CD4-positive, alpha-beta memory T cell (primary cell): ENCODE results near the gene F7. TPM values are rescaled to one million over a fixed set of nuclear protein-coding genes. Genes with fewer than 3 reads are reported as not detected.

Source experiments
- CTCF ChIA-PET: fragments of 350-600 bp; sonication (Branson Sonifier 250); formaldehyde crosslinking; loops from one replicate; lab custom pipeline; 2021; ENCODE audit warnings: inconsistent platforms; ENCODE audit not compliant: partially characterized antibody; lab: Charles Lee
- POLR2A ChIA-PET: fragments of 350-600 bp; sonication (Branson Sonifier 250); formaldehyde crosslinking; loops from one replicate; lab custom pipeline; 2021; ENCODE audit not compliant: partially characterized antibody; lab: Charles Lee
- DNase-seq, 5 donors: peaks; one replicate each; pipeline versions ENCODE4 v3.0.0 to v3.0.0-alpha.2; 2020 to 2022; ENCODE audit warnings: mixed read lengths in 1 of 5
- H3K27ac ChIP-seq: one replicate; pipeline ENCODE4 v1.7.0; 2013; ENCODE audit warnings: low read depth, low read length
- H3K27me3 ChIP-seq: 2 replicates; pipeline ENCODE4 v1.7.0; 2013; ENCODE audit warnings: mild to moderate bottlenecking, low read length, moderate library complexity; ENCODE audit not compliant: insufficient read depth
- H3K36me3 ChIP-seq: 2 replicates; pipeline ENCODE4 v1.7.0; 2013; ENCODE audit warnings: mild to moderate bottlenecking, low read length, moderate library complexity; ENCODE audit not compliant: insufficient read depth
- H3K4me1 ChIP-seq: 2 replicates; pipeline ENCODE4 v1.7.0; 2013; ENCODE audit warnings: mild to moderate bottlenecking, low read length, moderate library complexity; ENCODE audit not compliant: insufficient read depth
- H3K4me3 ChIP-seq, 2 donors: one replicate each; pipeline ENCODE4 v1.7.0; 2013; ENCODE audit warnings: low read length in 2 of 2, mild to moderate bottlenecking in 1 of 2
- H3K9me3 ChIP-seq, 2 donors: one replicate each; pipeline ENCODE4 v1.7.0; 2013; ENCODE audit warnings: low read length in 2 of 2, control low read depth in 1 of 2; ENCODE audit not compliant: control insufficient read depth in 1 of 2
- H3K27ac Mint-ChIP-seq, 7 donors: one replicate each; pipeline ENCODE4 v1.8.0; 2020 to 2021; ENCODE audit warnings: mixed read lengths in 7 of 7, mild to moderate bottlenecking in 6 of 7, inconsistent platforms in 3 of 7, moderate library complexity in 3 of 7
- H3K27me3 Mint-ChIP-seq, 2 donors: one replicate each; pipeline ENCODE4 v1.8.0; 2020 to 2021; ENCODE audit warnings: mixed read lengths in 2 of 2
- H3K36me3 Mint-ChIP-seq, 2 donors: one replicate each; pipeline ENCODE4 v1.8.0; 2020 to 2021; ENCODE audit warnings: mixed read lengths in 2 of 2, inconsistent platforms in 1 of 2, mild to moderate bottlenecking in 1 of 2
- H3K4me1 Mint-ChIP-seq, 4 donors: one replicate each; pipeline ENCODE4 v1.8.0; 2020 to 2021; ENCODE audit warnings: mixed read lengths in 4 of 4, mild to moderate bottlenecking in 1 of 4
- H3K4me3 Mint-ChIP-seq, 8 donors: one replicate each; pipeline ENCODE4 v1.8.0; 2020 to 2021; ENCODE audit warnings: mixed read lengths in 8 of 8, mild to moderate bottlenecking in 7 of 8, moderate library complexity in 6 of 8, inconsistent platforms in 3 of 8
- H3K9me3 Mint-ChIP-seq, 8 donors: one replicate each; pipeline ENCODE4 v1.8.0; 2020 to 2021; ENCODE audit warnings: mixed read lengths in 8 of 8, mild to moderate bottlenecking in 5 of 8, inconsistent platforms in 3 of 8, moderate library complexity in 1 of 8
- intact Hi-C: fragments of 100-400 bp; cut with micrococcal nuclease; formaldehyde crosslinking; loops from one replicate; pipeline ENCODE4 v1.15.1; 2023
- polyA plus RNA-seq, 2 donors: library from polyadenylated mRNA; unstranded; fragments of 300-500 nt; fragmentation: Illumina TruSeq; gene quantifications; one replicate each; pipeline ENCODE4 v1.2.3, GENCODE V29; 2021
- total RNA-seq, 2 experiments: library from RNA; stranded (reverse); gene quantifications; one replicate each; pipeline ENCODE4 v1.2.3, GENCODE V29; 2021

Gene F7
- total and polyA plus RNA-seq, 4 experiments from 2014 or later, result not detected

- Histone ChIP-seq H3K27ac (no peak overlapping the region), H3K4me1 (peaks cover 18% of the 10 kb centered on the region), H3K9me3 (no peaks in the 10 kb centered on the region), H3K4me3 (no peak overlapping the region), H3K36me3 (no peaks in the 10 kb centered on the region), H3K27me3 (no peaks in the 10 kb centered on the region)
- Mint-ChIP-seq H3K9me3 (peaks cover 0 to 17% (median 3%) of the 10 kb centered on the region in 8 donors), H3K27me3 (no peaks in the 10 kb centered on the region), H3K27ac (peak overlapping the region in 3 of 7 donors; percentile 0 to 49 (median 24)), H3K4me1 (peaks cover 11 to 42% (median 24%) of the 10 kb centered on the region in 4 donors), H3K4me3 (no peak overlapping the region), H3K36me3 (peaks cover 31 to 35% of the 10 kb centered on the region in 2 donors)
- no peak for DNase-seq
- ChIA-PET POLR2A (interaction anchor here (1.3 kb wide), 1 partner anchor 41 kb away, joined by 4 read pairs; the partner anchor contains the start of genes CUL4A and PCID2), CTCF (no interaction called here)
- intact Hi-C loops, result no loop called here
Measured at GRCh38 chr13:113168211-113168610, 62.6 kb downstream of the F7 start.

- ChIA-PET POLR2A (interaction anchor here (1.0 to 1.7 kb wide), 3 partner anchors 9 to 40 kb away, joined by 3 to 5 read pairs (median 4); partner anchors contain the start of genes CUL4A and PCID2), CTCF (no interaction called here)
- no peaks in the 10 kb centered on the region for H3K27me3 Mint-ChIP-seq
- no peak overlapping the region for H3K4me3 ChIP-seq
- no peak overlapping the region for H3K4me3 Mint-ChIP-seq
- DNase-seq, result no peak
- H3K4me1 ChIP-seq, result peaks cover 15% of the 10 kb centered on the region
- H3K9me3 ChIP-seq, result no peaks in the 10 kb centered on the region
- intact Hi-C loops, result loop anchor here (5.0 kb wide), 1 partner anchor 38 kb away; the partner anchor contains the start of genes CUL4A and PCID2
- H3K9me3 Mint-ChIP-seq, result peaks cover 0 to 13% (median 3%) of the 10 kb centered on the region in 8 donors
- peak overlapping the region in 4 of 7 donors; percentile 5 to 66 (median 24) for H3K27ac Mint-ChIP-seq
- peaks cover 34 to 36% of the 10 kb centered on the region in 2 donors for H3K36me3 Mint-ChIP-seq
- H3K27ac ChIP-seq, result no peak overlapping the region
- H3K36me3 ChIP-seq, result no peaks in the 10 kb centered on the region
- peaks cover 14 to 32% (median 15%) of the 10 kb centered on the region in 4 donors for H3K4me1 Mint-ChIP-seq
- no peaks in the 10 kb centered on the region for H3K27me3 ChIP-seq
Measured at GRCh38 chr13:113169277-113170272, 64.0 kb downstream of the F7 start.

Other genes starting within 250 kb of the F7 start
- 10 to 100 TPM; 17.5 to 18.9 TPM for gene MCF2L, start 136.6 kb upstream of the F7 start, total RNA-seq
- gene MCF2L, start 136.6 kb upstream of the F7 start, polyA plus RNA-seq, result 1 to 10 TPM in 1 of 2 donors, under 1 TPM in 1; 0.15 to 3.4 TPM
- not detected for gene F10, start 17.0 kb downstream of the F7 start, total RNA-seq
- gene F10, start 17.0 kb downstream of the F7 start, polyA plus RNA-seq, result not detected
- not detected for gene PROZ, start 52.9 kb downstream of the F7 start, total RNA-seq
- under 1 TPM in 1 of 2 donors, not detected in 1; 0.32 TPM for gene PROZ, start 52.9 kb downstream of the F7 start, polyA plus RNA-seq
- gene PCID2, start 102.9 kb downstream of the F7 start, total RNA-seq, result 10 to 100 TPM; 78.2 to 79.8 TPM
- 100 to 1,000 TPM in 1 of 2 donors, 10 to 100 TPM in 1; 84.8 to 100 TPM for gene PCID2, start 102.9 kb downstream of the F7 start, polyA plus RNA-seq
- gene CUL4A, start 103.8 kb downstream of the F7 start, total RNA-seq, result 10 to 100 TPM; 75.5 to 80.0 TPM
- gene CUL4A, start 103.8 kb downstream of the F7 start, polyA plus RNA-seq, result 10 to 100 TPM; 59.8 to 72.8 TPM
- 100 to 1,000 TPM; 119 to 126 TPM for gene LAMP1, start 191.4 kb downstream of the F7 start, total RNA-seq
- gene LAMP1, start 191.4 kb downstream of the F7 start, polyA plus RNA-seq, result 10 to 100 TPM; 20.5 to 34.2 TPM